HepG2 (cell line): ENCODE data around the gene TRIM27. TPM values are rescaled to one million over a fixed set of nuclear protein-coding genes. Genes with fewer than 3 reads are reported as not detected.

Source experiments
- ATAC-seq: fragments of 200-7000 bp; cut with Tn5 transposase; 3 replicates; pipeline ENCODE4 v1.9.1; 2020; ENCODE audit warnings: mild to moderate bottlenecking, moderate library complexity
- BruUV-seq: library from RNA; stranded (reverse); fragments of 400-500 nt; replicated peaks from 2 replicates; lab custom pipeline; 2021; lab: Mats Ljungman, UMichigan
- CTCF ChIA-PET: fragments of 300-600 bp; formaldehyde crosslinking; extraction: SDS; loops from one replicate; lab custom pipeline; 2021; ENCODE audit warnings: low total read pairs, inconsistent platforms, low intra/inter-chr PET ratio; lab: Yijun Ruan, JAX
- POLR2A ChIA-PET: fragments of 350-600 bp; sonication (Branson Sonifier 250); formaldehyde crosslinking; loops from one replicate; lab custom pipeline; 2020; ENCODE audit warnings: antibody characterized with exemption, inconsistent platforms; lab: Yijun Ruan, JAX
- DNase-seq: peaks from one replicate; pipeline ENCODE4 v3.0.0-alpha.2; 2015; ENCODE audit warnings: low spot score
- FAIRE-seq: peaks from 3 replicates; lab custom pipeline; 2011; peaks lifted over from hg19 to GRCh38; lab: Jason Lieb, UNC
- H2AFZ ChIP-seq: one replicate; pipeline ENCODE4 v1.6.1; 2011; ENCODE audit warnings: low read length, inconsistent platforms
- H3K27ac ChIP-seq: fragments of 300-600 bp; 3 replicates; pipeline ENCODE4 v1.8.0; 2011; ENCODE audit warnings: mixed run types, mild to moderate bottlenecking, mixed read lengths, low read length, inconsistent platforms; ENCODE audit not compliant: insufficient read depth; ENCODE audit errors: extremely low read length
- H3K27me3 ChIP-seq, 2 experiments: fragments of 200-600 bp in 1 of 2; 2 replicates in 1 of 2; 3 replicates in 1 of 2; pipeline versions ENCODE4 v1.6.0 to v1.8.0; 2011; ENCODE audit warnings: low read length in 2 of 2, mild to moderate bottlenecking in 2 of 2, moderate library complexity in 2 of 2, inconsistent platforms in 1 of 2; ENCODE audit not compliant: insufficient read depth in 2 of 2, control insufficient read depth in 1 of 2
- H3K36me3 ChIP-seq, 2 experiments: fragments of 200-600 bp in 1 of 2; replicated peaks in 1 of 2; 2 replicates in 1 of 2; 3 replicates in 1 of 2; pipeline versions ENCODE4 v1.5.1 to v1.8.0; 2011; ENCODE audit warnings: low read length in 2 of 2, inconsistent platforms in 1 of 2; ENCODE audit not compliant: insufficient read depth in 2 of 2, control insufficient read depth in 1 of 2
- H3K4me1 ChIP-seq: 2 replicates; pipeline ENCODE4 v1.5.1; 2012; ENCODE audit warnings: low read length, inconsistent platforms; ENCODE audit not compliant: insufficient read depth
- H3K4me2 ChIP-seq: 2 replicates; pipeline ENCODE4 v1.6.0; 2011; ENCODE audit warnings: low read depth, low read length, inconsistent platforms
- H3K4me3 ChIP-seq, 3 experiments: fragments of 200-600 bp in 1 of 3; sonication (generic), shearing (Covaris generic) in 1 of 3; replicated peaks in 1 of 3; 2 replicates each; pipeline ENCODE4 v1.5.1; 2011 to 2016; ENCODE audit warnings: low read length in 3 of 3, inconsistent platforms in 2 of 3, low read depth in 2 of 3, mild to moderate bottlenecking in 2 of 3, control low read depth in 1 of 3, mixed read lengths in 1 of 3; ENCODE audit not compliant: insufficient read depth in 1 of 3
- H3K79me2 ChIP-seq: one replicate; pipeline ENCODE4 v1.6.1; 2011; ENCODE audit warnings: low read length, inconsistent platforms; ENCODE audit not compliant: insufficient read depth
- H3K9ac ChIP-seq: 2 replicates; pipeline ENCODE4 v1.6.0; 2011; ENCODE audit warnings: mild to moderate bottlenecking, low read depth, low read length, inconsistent platforms; ENCODE audit not compliant: insufficient read depth
- H3K9me3 ChIP-seq: 2 replicates; pipeline ENCODE4 v1.5.1; 2012; ENCODE audit warnings: mild to moderate bottlenecking, low read length
- H4K20me1 ChIP-seq: 2 replicates; pipeline ENCODE4 v1.6.0; 2011; ENCODE audit warnings: inconsistent platforms, mild to moderate bottlenecking, low read length, moderate library complexity; ENCODE audit not compliant: insufficient read depth
- AHR ChIP-seq: IDR thresholded peaks from 2 replicates; pipeline ENCODE4 v1.6.1; 2018; ENCODE audit warnings: missing genetic modification reagents, missing compliant biosample characterization
- CBX5 ChIP-seq: sonication (generic); formaldehyde crosslinking; IDR thresholded peaks from 2 replicates; pipeline ENCODE4 v1.4.0; 2020; ENCODE audit warnings: missing genetic modification reagents, borderline replicate concordance
- ETV5 ChIP-seq: IDR thresholded peaks from 2 replicates; pipeline ENCODE4 v1.6.1; 2018; ENCODE audit warnings: missing biosample characterization, missing genetic modification reagents, inconsistent platforms, borderline replicate concordance
- FOXK1 ChIP-seq: sonication (generic); formaldehyde crosslinking; IDR thresholded peaks from 2 replicates; pipeline ENCODE4 v1.4.0; 2020; ENCODE audit warnings: low read depth, missing genetic modification reagents, borderline replicate concordance
- KDM5A ChIP-seq: fragments of 200-600 bp; sonication (generic); IDR thresholded peaks from 2 replicates; pipeline ENCODE4 v1.7.0; 2018; ENCODE audit warnings: antibody characterized with exemption, mild to moderate bottlenecking, low read length, borderline replicate concordance
- POLR2A ChIP-seq, 2 experiments: IDR thresholded peaks; 2 replicates each; pipeline ENCODE4 v1.6.1; 2011; ENCODE audit warnings: low read depth in 2 of 2, low read length in 2 of 2, mild to moderate bottlenecking in 1 of 2, moderate library complexity in 1 of 2; ENCODE audit not compliant: insufficient read depth in 1 of 2
- POLR2AphosphoS5 ChIP-seq: IDR thresholded peaks from 2 replicates; pipeline ENCODE4 v1.6.1; 2012; ENCODE audit warnings: low read depth, low read length
- SIX1 ChIP-seq: sonication (generic); formaldehyde crosslinking; IDR thresholded peaks from 2 replicates; pipeline ENCODE4 v1.4.0; 2020; ENCODE audit warnings: missing genetic modification reagents, borderline replicate concordance
- ZBTB7A ChIP-seq: sonication (generic); formaldehyde crosslinking; IDR thresholded peaks from 2 replicates; pipeline ENCODE4 v1.8.0; 2022; ENCODE audit warnings: mild to moderate bottlenecking, missing genetic modification reagents
- ZNF44 ChIP-seq: sonication (generic); formaldehyde crosslinking; IDR thresholded peaks from 2 replicates; pipeline ENCODE4 v1.5.1; 2020; ENCODE audit warnings: mild to moderate bottlenecking, missing genetic modification reagents
- ZNF441 ChIP-seq: sonication (generic); formaldehyde crosslinking; IDR thresholded peaks from 2 replicates; pipeline ENCODE4 v1.7.0; 2021; ENCODE audit warnings: missing genetic modification reagents, borderline replicate concordance
- ZNF619 ChIP-seq: sonication (generic); formaldehyde crosslinking; IDR thresholded peaks from 2 replicates; pipeline ENCODE4 v1.4.0; 2020; ENCODE audit warnings: mild to moderate bottlenecking, missing genetic modification reagents
- WGBS: methylation state at CpG from one replicate; pipeline ENCODE4 v1.1.6; 2017; ENCODE audit warnings: low lambda C conversion rate; 5-methylcytosine and 5-hydroxymethylcytosine counted together
- in situ Hi-C: cut with HindIII; loops from 2 replicates; pipeline ENCODE4 v1.10.0; 2017; ENCODE audit warnings: low pct_unique_long_range_greater_than_20kb; ENCODE audit not compliant: extremely low pct_ligation_motif_present
- intact Hi-C: fragments of 100-400 bp; cut with micrococcal nuclease; formaldehyde crosslinking; loops from one replicate; pipeline ENCODE4 v1.10.0; 2022; ENCODE audit not compliant: unreplicated experiment
- polyA plus RNA-seq, 8 experiments: library from polyadenylated mRNA; depleted of rRNA in 3 of 8; stranded (reverse) in 7 of 8; unstranded in 1 of 8; fragments of >200 nt; fragmentation: Illumina TruSeq in 4 of 8; extraction: Trizol in 4 of 8; gene quantifications; 2 replicates each; pipeline versions ENCODE4 v1.2.1 to v1.2.3, GENCODE V29; 2011 to 2016; ENCODE audit warnings: low read depth in 4 of 8, missing spikeins in 1 of 8, mixed read lengths in 1 of 8; ENCODE audit not compliant: insufficient read depth in 1 of 8
- total RNA-seq, 5 experiments: library from RNA; depleted of rRNA; stranded (reverse); fragments of >200 nt; fragmentation: Illumina TruSeq; extraction: Trizol; gene quantifications; 2 replicates each; pipeline ENCODE4 v1.2.3, GENCODE V29; 2016; ENCODE audit warnings: low read depth in 1 of 5
- TF ChIP-seq, protein P1 (sequence below): sonication (generic); formaldehyde crosslinking; IDR thresholded peaks from 2 replicates; pipeline ENCODE4 v1.4.0; 2020; ENCODE audit warnings: mild to moderate bottlenecking, missing genetic modification reagents
- TF ChIP-seq, protein P2 (sequence below): sonication (generic); formaldehyde crosslinking; IDR thresholded peaks from 2 replicates; pipeline ENCODE4 v1.5.0; 2020; ENCODE audit warnings: missing genetic modification reagents
- TF ChIP-seq, protein P3 (sequence below): IDR thresholded peaks from 2 replicates; pipeline ENCODE4 v1.6.1; 2016; ENCODE audit warnings: missing biosample characterization, missing genetic modification reagents, low read depth
- TF ChIP-seq, protein P4 (sequence below): sonication (generic); formaldehyde crosslinking; IDR thresholded peaks from 2 replicates; pipeline ENCODE4 v1.4.0; 2020; ENCODE audit warnings: missing genetic modification reagents, borderline replicate concordance

TRIM27 gene
- total and polyA plus RNA-seq, 2 of the 13 experiments (the other 11 are each of a cell fraction or from before 2014, with no cell fraction given), result 88.6 to 112 TPM

DNA sequence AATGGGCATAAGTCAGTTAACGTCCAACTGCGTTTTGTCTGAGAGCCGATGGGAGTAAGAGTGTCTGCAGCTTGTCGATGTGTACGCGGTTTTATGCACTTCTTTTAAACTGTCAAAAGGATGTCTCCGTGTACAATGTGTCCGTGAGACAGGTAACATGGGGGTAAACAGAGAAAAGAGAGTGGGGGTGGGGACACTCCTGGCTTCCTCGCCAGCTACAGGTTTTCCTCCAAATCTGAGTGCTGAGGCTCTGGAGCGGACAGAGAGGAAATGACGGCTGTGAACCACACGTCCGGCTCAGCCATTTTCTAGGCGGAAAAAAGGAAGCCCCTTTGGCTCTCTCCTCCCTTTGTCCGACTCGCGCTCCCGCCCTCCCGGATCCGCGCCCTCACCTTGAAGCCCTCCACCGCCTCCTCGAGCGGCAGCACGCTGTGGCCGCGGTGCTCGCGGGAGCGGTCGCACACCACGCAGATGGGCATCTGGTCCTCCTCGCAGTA, 916 bp downstream of the TRIM27 start:
- 2% methylated on average over 24 of the region's 33 CpGs for WGBS
- Histone ChIP-seq H3K79me2 (peaks cover 51% of the 10 kb centered on the region), H2AFZ (no peak overlapping the region), H3K27me3 (no peaks in the 10 kb centered on the region; a peak in 1 of 5 replicates), H3K4me2 (peak overlapping the region; percentile 92), H3K9me3 (no peaks in the 10 kb centered on the region), H3K9ac (peak overlapping the region; percentile 95), H4K20me1 (peaks cover 38% of the 10 kb centered on the region; the same call in 1 of the 2 replicates), H3K4me1 (peaks cover 48% of the 10 kb centered on the region), H3K36me3 (peaks cover 16 to 33% of the 10 kb centered on the region in 2 experiments), H3K27ac (peak overlapping the region; percentile 92), H3K4me3 (peak overlapping the region; percentile 76 to 95 (median 92))
- ChIA-PET CTCF (no interaction called here), POLR2A (interaction anchor here (1.1 to 4.9 kb wide), 24 partner anchors 10 to 1115 kb away, joined by 3 to 120 read pairs (median 8); a partner anchor contains a TSS)
- in situ Hi-C loops, result no loop called here
- FAIRE-seq, result peak; percentile 8
- intact Hi-C loops, result loop anchor here (1.0 kb wide), 1 partner anchor 26 kb away; no protein-coding TSS in a partner anchor
- peak; percentile 42 for ATAC-seq
- TSS peak; percentile 57 for BruUV-seq
- no peak for DNase-seq
- TF ChIP-seq ZNF619 (CRISPR knock-in tag), result 0 out of 2 replicates have a peak, but pooled peaks have one; percentile 37
- TF ChIP-seq ZNF44 (CRISPR knock-in tag), result peak; percentile 8; the same call in 1 of the 2 replicates
- no peak for TF ChIP-seq FOXK1 (CRISPR knock-in tag)
- TF ChIP-seq ETV5 (CRISPR knock-in tag), result peak; percentile 10; the same call in 1 of the 2 replicates
- TF ChIP-seq POLR2AphosphoS5, result peak; percentile 32; the same call in 1 of the 2 replicates
- TF ChIP-seq SIX1 (CRISPR knock-in tag), result no peak
- TF ChIP-seq KDM5A, result peak; percentile 33; the same call in 1 of the 2 replicates
- TF ChIP-seq, protein P1, sequence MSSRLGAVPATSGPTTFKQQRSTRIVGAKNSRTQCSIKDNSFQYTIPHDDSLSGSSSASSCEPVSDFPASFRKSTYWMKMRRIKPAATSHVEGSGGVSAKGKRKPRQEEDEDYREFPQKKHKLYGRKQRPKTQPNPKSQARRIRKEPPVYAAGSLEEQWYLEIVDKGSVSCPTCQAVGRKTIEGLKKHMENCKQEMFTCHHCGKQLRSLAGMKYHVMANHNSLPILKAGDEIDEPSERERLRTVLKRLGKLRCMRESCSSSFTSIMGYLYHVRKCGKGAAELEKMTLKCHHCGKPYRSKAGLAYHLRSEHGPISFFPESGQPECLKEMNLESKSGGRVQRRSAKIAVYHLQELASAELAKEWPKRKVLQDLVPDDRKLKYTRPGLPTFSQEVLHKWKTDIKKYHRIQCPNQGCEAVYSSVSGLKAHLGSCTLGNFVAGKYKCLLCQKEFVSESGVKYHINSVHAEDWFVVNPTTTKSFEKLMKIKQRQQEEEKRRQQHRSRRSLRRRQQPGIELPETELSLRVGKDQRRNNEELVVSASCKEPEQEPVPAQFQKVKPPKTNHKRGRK (CRISPR knock-in tag), result peak; percentile 21; the same call in 1 of the 2 replicates
- TF ChIP-seq ZBTB7A (CRISPR knock-in tag), result peak; percentile 69; the same call in 1 of the 2 replicates
- TF ChIP-seq, protein P2, sequence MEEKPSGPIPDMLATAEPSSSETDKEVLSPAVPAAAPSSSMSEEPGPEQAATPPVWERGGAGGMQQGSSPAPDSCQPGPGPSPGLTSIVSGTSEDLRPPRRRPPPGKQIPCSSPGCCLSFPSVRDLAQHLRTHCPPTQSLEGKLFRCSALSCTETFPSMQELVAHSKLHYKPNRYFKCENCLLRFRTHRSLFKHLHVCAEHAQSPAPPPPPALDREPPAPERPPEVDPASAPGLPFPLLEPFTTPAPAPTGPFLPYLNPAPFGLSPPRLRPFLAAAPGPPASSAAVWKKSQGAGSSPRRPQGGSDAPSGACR (CRISPR knock-in tag), result no peak
- TF ChIP-seq ZNF441 (CRISPR knock-in tag), result peak; percentile 53; the same call in 1 of the 2 replicates
- 0 out of 2 replicates have a peak, but pooled peaks have one; percentile 20 for TF ChIP-seq AHR (CRISPR knock-in tag)
- TF ChIP-seq, protein P3, sequence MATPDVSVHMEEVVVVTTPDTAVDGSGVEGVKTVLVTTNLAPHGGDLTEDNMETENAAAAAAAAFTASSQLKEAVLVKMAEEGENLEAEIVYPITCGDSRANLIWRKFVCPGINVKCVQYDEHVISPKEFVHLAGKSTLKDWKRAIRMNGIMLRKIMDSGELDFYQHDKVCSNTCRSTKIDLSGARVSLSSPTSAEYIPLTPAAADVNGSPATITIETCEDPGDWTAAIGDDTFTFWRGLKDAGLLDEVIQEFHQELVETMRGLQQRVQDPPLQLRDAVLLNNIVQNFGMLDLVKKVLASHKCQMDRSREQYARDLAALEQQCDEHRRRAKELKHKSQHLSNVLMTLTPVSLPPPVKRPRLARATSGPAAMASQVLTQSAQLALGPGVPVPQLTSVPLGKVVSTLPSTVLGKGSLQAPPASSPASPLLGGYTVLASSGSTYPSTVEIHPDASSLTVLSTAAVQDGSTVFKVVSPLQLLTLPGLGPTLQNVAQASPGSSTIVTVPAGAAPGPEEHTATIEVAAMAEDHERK, result no peak
- peak; percentile 40 to 49; a peak in 3 of 4 replicates for TF ChIP-seq POLR2A (IDR thresholded peaks at IDR 0.05; ENCODE audit: insufficient read depth in 1 of 2, low read depth in 2 of 2, low read length in 2 of 2)
- TF ChIP-seq, protein P4, sequence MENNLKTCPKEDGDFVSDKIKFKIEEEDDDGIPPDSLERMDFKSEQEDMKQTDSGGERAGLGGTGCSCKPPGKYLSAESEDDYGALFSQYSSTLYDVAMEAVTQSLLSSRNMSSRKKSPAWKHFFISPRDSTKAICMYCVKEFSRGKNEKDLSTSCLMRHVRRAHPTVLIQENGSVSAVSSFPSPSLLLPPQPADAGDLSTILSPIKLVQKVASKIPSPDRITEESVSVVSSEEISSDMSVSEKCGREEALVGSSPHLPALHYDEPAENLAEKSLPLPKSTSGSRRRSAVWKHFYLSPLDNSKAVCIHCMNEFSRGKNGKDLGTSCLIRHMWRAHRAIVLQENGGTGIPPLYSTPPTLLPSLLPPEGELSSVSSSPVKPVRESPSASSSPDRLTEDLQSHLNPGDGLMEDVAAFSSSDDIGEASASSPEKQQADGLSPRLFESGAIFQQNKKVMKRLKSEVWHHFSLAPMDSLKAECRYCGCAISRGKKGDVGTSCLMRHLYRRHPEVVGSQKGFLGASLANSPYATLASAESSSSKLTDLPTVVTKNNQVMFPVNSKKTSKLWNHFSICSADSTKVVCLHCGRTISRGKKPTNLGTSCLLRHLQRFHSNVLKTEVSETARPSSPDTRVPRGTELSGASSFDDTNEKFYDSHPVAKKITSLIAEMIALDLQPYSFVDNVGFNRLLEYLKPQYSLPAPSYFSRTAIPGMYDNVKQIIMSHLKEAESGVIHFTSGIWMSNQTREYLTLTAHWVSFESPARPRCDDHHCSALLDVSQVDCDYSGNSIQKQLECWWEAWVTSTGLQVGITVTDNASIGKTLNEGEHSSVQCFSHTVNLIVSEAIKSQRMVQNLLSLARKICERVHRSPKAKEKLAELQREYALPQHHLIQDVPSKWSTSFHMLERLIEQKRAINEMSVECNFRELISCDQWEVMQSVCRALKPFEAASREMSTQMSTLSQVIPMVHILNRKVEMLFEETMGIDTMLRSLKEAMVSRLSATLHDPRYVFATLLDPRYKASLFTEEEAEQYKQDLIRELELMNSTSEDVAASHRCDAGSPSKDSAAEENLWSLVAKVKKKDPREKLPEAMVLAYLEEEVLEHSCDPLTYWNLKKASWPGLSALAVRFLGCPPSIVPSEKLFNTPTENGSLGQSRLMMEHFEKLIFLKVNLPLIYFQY (CRISPR knock-in tag), result no peak
- 0 out of 2 replicates have a peak, but pooled peaks have one; percentile 15 for TF ChIP-seq CBX5 (CRISPR knock-in tag)
